T47D (cell line): Measurements from ENCODE around the gene NALCN.
"Not testable (repeated sequence)": the region's sequence is repeated elsewhere in the genome, so short reads cannot be mapped to it uniquely, and the experiment has no call there.

Experiments used
- DNase-seq, 2 experiments: peaks; one replicate each; pipeline versions ENCODE4 v3.0.0 to v3.0.0-alpha.2; 2011 to 2012; ENCODE audit warnings: low read depth in 1 of 2, low spot score in 1 of 2
- JUND ChIP-seq: IDR thresholded peaks from 2 replicates; pipeline ENCODE4 v1.6.1; 2012; ENCODE audit warnings: low read depth
- in situ Hi-C: cut with HindIII; loops from 2 replicates; pipeline ENCODE4 v1.10.0; 2016; ENCODE audit warnings: low sequenced_read_pairs, low pct_unique_long_range_greater_than_20kb

Gene NALCN

GRCh38 chr13:101346161-101346560, 70.1 kb downstream of the NALCN start:
- no peak for DNase-seq
- TF ChIP-seq JUND: no peak
- in situ Hi-C loops: no loop called here

GRCh38 chr13:101343128-101343787, 73.0 kb downstream of the NALCN start:
- in situ Hi-C loops: no loop called here
- no peak for TF ChIP-seq JUND
- DNase-seq: no peak

- no peak for TF ChIP-seq JUND
- no peak for DNase-seq
- in situ Hi-C loops: no loop called here
Observed at GRCh38 chr13:101341464-101341863, 74.8 kb downstream of the NALCN start.

- TF ChIP-seq JUND: no peak
- in situ Hi-C loops: no loop called here
- DNase-seq: no peak
Observed at GRCh38 chr13:101339202-101339601, 77.1 kb downstream of the NALCN start.

GRCh38 chr13:101332583-101332982, 83.7 kb downstream of the NALCN start:
- in situ Hi-C loops: no loop called here
- no peak for TF ChIP-seq JUND
- DNase-seq: no peak

- no peak for TF ChIP-seq JUND
- in situ Hi-C loops: no loop called here
- DNase-seq: no peak
Observed at GRCh38 chr13:101331731-101332130, 84.6 kb downstream of the NALCN start.

GRCh38 chr13:101327871-101328270, 88.4 kb downstream of the NALCN start:
- in situ Hi-C loops: no loop called here
- DNase-seq: no peak
- TF ChIP-seq JUND: no peak

- in situ Hi-C loops: no loop called here
- DNase-seq: no peak
- no peak for TF ChIP-seq JUND
Observed at GRCh38 chr13:101326710-101327109, 89.6 kb downstream of the NALCN start.

GRCh38 chr13:101325423-101325822, 90.9 kb downstream of the NALCN start:
- in situ Hi-C loops: no loop called here
- TF ChIP-seq JUND: no peak
- DNase-seq: no peak

GRCh38 chr13:101323601-101324000, 92.7 kb downstream of the NALCN start:
- in situ Hi-C loops: no loop called here
- DNase-seq: no peak
- no peak for TF ChIP-seq JUND

GRCh38 chr13:101317986-101318523, 98.3 kb downstream of the NALCN start:
- no peak for TF ChIP-seq JUND
- DNase-seq: no peak
- in situ Hi-C loops: no loop called here

- DNase-seq, in situ Hi-C loops: not testable (repeated sequence)
Observed at GRCh38 chr13:101313479-101313878, 102.8 kb downstream of the NALCN start.

- TF ChIP-seq JUND: no peak
- in situ Hi-C loops: no loop called here
- no peak for DNase-seq
Observed at GRCh38 chr13:101309014-101309619, 107.2 kb downstream of the NALCN start.
